Osteoblast (primary cell): ENCODE data around the gene CSMD2. TPM values are rescaled to one million over a fixed set of nuclear protein-coding genes. Genes with fewer than 3 reads are reported as not detected.
A peak's percentile ranks its signal among the peaks of the same experiment; 100 is the strongest.

ENCODE experiments used
- DNase-seq: peaks from one replicate; pipeline ENCODE4 v3.0.0; 2011; ENCODE audit warnings: low spot score, mixed read lengths; ENCODE audit not compliant: insufficient read length; ENCODE audit errors: missing footprints
- H2AFZ ChIP-seq: 2 replicates; pipeline ENCODE4 v1.6.0; 2011; ENCODE audit warnings: mild to moderate bottlenecking, low read length
- H3K27ac ChIP-seq: 2 replicates; pipeline ENCODE4 v1.5.1; 2011; ENCODE audit warnings: mild to moderate bottlenecking, low read depth, low read length, moderate library complexity
- H3K27me3 ChIP-seq: 2 replicates; pipeline ENCODE4 v1.6.0; 2012; ENCODE audit warnings: mild to moderate bottlenecking, control low read depth, inconsistent platforms, low read length, moderate library complexity; ENCODE audit not compliant: insufficient read depth
- H3K36me3 ChIP-seq: 2 replicates; pipeline ENCODE4 v1.5.1; 2011; ENCODE audit warnings: mild to moderate bottlenecking, low read length, control low read depth, moderate library complexity; ENCODE audit not compliant: insufficient read depth
- H3K4me1 ChIP-seq: 2 replicates; pipeline ENCODE4 v1.5.1; 2011; ENCODE audit warnings: mild to moderate bottlenecking, low read length, control low read depth, moderate library complexity; ENCODE audit not compliant: insufficient read depth
- H3K4me2 ChIP-seq: 2 replicates; pipeline ENCODE4 v1.6.0; 2011; ENCODE audit warnings: mild to moderate bottlenecking, low read length; ENCODE audit not compliant: insufficient read depth
- H3K4me3 ChIP-seq: fragments of 200-600 bp; sonication (generic); 3 replicates; pipeline ENCODE4 v1.5.1; 2012; ENCODE audit warnings: mild to moderate bottlenecking, low read length, inconsistent platforms; ENCODE audit not compliant: insufficient read depth
- H3K79me2 ChIP-seq: 2 replicates; pipeline ENCODE4 v1.6.0; 2012; ENCODE audit warnings: mild to moderate bottlenecking, low read length, control low read depth, inconsistent platforms; ENCODE audit not compliant: insufficient read depth
- H3K9me3 ChIP-seq: 2 replicates; pipeline ENCODE4 v1.5.1; 2011; ENCODE audit warnings: low read depth, low read length, control low read depth
- H4K20me1 ChIP-seq: 2 replicates; pipeline ENCODE4 v1.6.0; 2012; ENCODE audit warnings: mild to moderate bottlenecking, low read length, control low read depth; ENCODE audit not compliant: insufficient read depth
- CTCF ChIP-seq: IDR thresholded peaks from 2 replicates; pipeline ENCODE4 v1.5.1; 2011; ENCODE audit warnings: mild to moderate bottlenecking, low read depth, low read length, moderate library complexity; ENCODE audit errors: extremely low read depth
- total RNA-seq: library from RNA; depleted of rRNA; stranded (reverse); fragments of >200 nt; gene quantifications from 2 replicates; pipeline ENCODE4 v1.2.3, GENCODE V29; 2012

Gene CSMD2
- total RNA-seq, 1 donor = 0.36 TPM

GRCh38 chr1:33634143-33634542 is 530.9 kb downstream of the CSMD2 start:
- Histone ChIP-seq H3K27me3 (no peaks in the 10 kb centered on the region), H3K27ac (no peak overlapping the region)

GRCh38 chr1:33633019-33633801 is 531.8 kb downstream of the CSMD2 start:
- no peaks in the 10 kb centered on the region for H3K36me3 ChIP-seq
- DNase-seq = peak; percentile 94
- no peaks in the 10 kb centered on the region for H3K4me1 ChIP-seq
- no peak overlapping the region for H3K27ac ChIP-seq
- H3K9me3 ChIP-seq = no peaks in the 10 kb centered on the region
- no peaks in the 10 kb centered on the region for H3K27me3 ChIP-seq
- no peaks in the 10 kb centered on the region for H4K20me1 ChIP-seq
- no peak overlapping the region for H3K4me3 ChIP-seq
- no peak overlapping the region for H3K4me2 ChIP-seq
- peak; percentile 100 for TF ChIP-seq CTCF
- H2AFZ ChIP-seq = no peak overlapping the region
- no peaks in the 10 kb centered on the region for H3K79me2 ChIP-seq

More at GRCh38 chr1:33634143-33634542, 530.9 kb downstream of the CSMD2 start:
- H3K4me2 ChIP-seq = no peak overlapping the region
- no peaks in the 10 kb centered on the region for H4K20me1 ChIP-seq
- no peaks in the 10 kb centered on the region for H3K36me3 ChIP-seq
- H3K9me3 ChIP-seq = no peaks in the 10 kb centered on the region
- H3K4me3 ChIP-seq = no peak overlapping the region
- no peaks in the 10 kb centered on the region for H3K79me2 ChIP-seq
- no peak overlapping the region for H2AFZ ChIP-seq
- no peak for TF ChIP-seq CTCF
- no peak for DNase-seq
- H3K4me1 ChIP-seq = no peaks in the 10 kb centered on the region

GRCh38 chr1:33630686-33631085 is 534.3 kb downstream of the CSMD2 start:
- Histone ChIP-seq H3K4me2 (no peak overlapping the region), H3K27ac (no peak overlapping the region), H3K4me3 (no peak overlapping the region), H4K20me1 (no peaks in the 10 kb centered on the region), H2AFZ (no peak overlapping the region), H3K9me3 (no peaks in the 10 kb centered on the region), H3K36me3 (no peaks in the 10 kb centered on the region), H3K4me1 (no peaks in the 10 kb centered on the region), H3K79me2 (no peaks in the 10 kb centered on the region), H3K27me3 (no peaks in the 10 kb centered on the region)
- DNase-seq = no peak
- no peak for TF ChIP-seq CTCF

- no peaks in the 10 kb centered on the region for H3K4me1 ChIP-seq
- H3K27me3 ChIP-seq = no peaks in the 10 kb centered on the region
- no peaks in the 10 kb centered on the region for H3K9me3 ChIP-seq
- H4K20me1 ChIP-seq = no peaks in the 10 kb centered on the region
- no peak overlapping the region for H2AFZ ChIP-seq
- no peak for TF ChIP-seq CTCF
- no peak for DNase-seq
- H3K36me3 ChIP-seq = no peaks in the 10 kb centered on the region
- no peak overlapping the region for H3K27ac ChIP-seq
- no peak overlapping the region for H3K4me2 ChIP-seq
- no peaks in the 10 kb centered on the region for H3K79me2 ChIP-seq
- H3K4me3 ChIP-seq = no peak overlapping the region
Measured at GRCh38 chr1:33626801-33627200, 538.2 kb downstream of the CSMD2 start.
